Small intestine (tissue), 7 donors: ENCODE measurements around the gene OPN5. TPM values are rescaled to one million over a fixed set of nuclear protein-coding genes. Genes with fewer than 3 reads are reported as not detected.

Source experiments
- DNase-seq, 2 donors: peaks; one replicate each; pipeline versions ENCODE4 v3.0.0 to v3.0.0-alpha.2; 2013
- FAIRE-seq: peaks from 2 replicates; lab custom pipeline; 2012; peaks lifted over from hg19 to GRCh38; lab: Jason Lieb, UNC
- H3K27ac ChIP-seq, 3 donors: one replicate each; pipeline ENCODE4 v1.5.1; 2013; ENCODE audit warnings: low read length in 2 of 3, mild to moderate bottlenecking in 2 of 3, control low read depth in 1 of 3, inconsistent platforms in 1 of 3, low read depth in 1 of 3, moderate library complexity in 1 of 3
- H3K27me3 ChIP-seq, 3 donors: one replicate each; pipeline ENCODE4 v1.6.1; 2013; ENCODE audit warnings: low read length in 3 of 3, inconsistent platforms in 1 of 3; ENCODE audit not compliant: control insufficient read depth in 3 of 3, insufficient read depth in 3 of 3
- H3K36me3 ChIP-seq, 3 donors: one replicate each; pipeline ENCODE4 v1.6.1; 2013; ENCODE audit warnings: low read length in 3 of 3, inconsistent platforms in 1 of 3, low read depth in 1 of 3, mild to moderate bottlenecking in 1 of 3, moderate library complexity in 1 of 3; ENCODE audit not compliant: control insufficient read depth in 3 of 3, insufficient read depth in 2 of 3
- H3K4me1 ChIP-seq, 3 donors: one replicate each; pipeline ENCODE4 v1.6.1; 2013; ENCODE audit warnings: low read length in 2 of 3, inconsistent platforms in 1 of 3, low read depth in 1 of 3, mild to moderate bottlenecking in 1 of 3, moderate library complexity in 1 of 3; ENCODE audit not compliant: control insufficient read depth in 3 of 3, insufficient read depth in 2 of 3
- H3K4me3 ChIP-seq, 3 donors: one replicate each; pipeline ENCODE4 v1.5.1; 2013; ENCODE audit warnings: low read length in 3 of 3, control low read depth in 1 of 3, inconsistent platforms in 1 of 3, low read depth in 1 of 3, mild to moderate bottlenecking in 1 of 3, moderate library complexity in 1 of 3
- H3K9me3 ChIP-seq, 2 donors: one replicate each; pipeline ENCODE4 v1.6.1; 2013; ENCODE audit warnings: low read depth in 1 of 2, low read length in 1 of 2; ENCODE audit not compliant: control insufficient read depth in 2 of 2, insufficient read depth in 1 of 2
- WGBS, 3 donors: extraction: QIAGEN DNeasy Blood & Tissue Kit; methylation state at CpG; one replicate each; pipeline ENCODE4 v1.1.7; 2013; 5-methylcytosine and 5-hydroxymethylcytosine counted together
- polyA plus RNA-seq, 4 donors: library from polyadenylated mRNA; stranded (reverse) in 3 of 4; unstranded in 1 of 4; fragments of 200-250 nt in 3 of 4; fragments of 120-200 nt in 1 of 4; gene quantifications; one replicate each; pipeline versions ENCODE4 v1.2.1 to v1.2.3, GENCODE V29; 2013
- donor health status: healthy with polysubstance abuse.
- donor health status: control.
- donor health status: control.
- donor health status: Bipolar disorder and iron deficiency.
- donor health status: healthy.

The OPN5 gene
- polyA plus RNA-seq, 4 donors = not detected

- Histone ChIP-seq H3K27ac (no peak overlapping the region), H3K36me3 (no peaks in the 10 kb centered on the region), H3K9me3 (no peaks in the 10 kb centered on the region), H3K27me3 (no peaks in the 10 kb centered on the region), H3K4me1 (no peaks in the 10 kb centered on the region), H3K4me3 (no peak overlapping the region)
- no peak for FAIRE-seq
- WGBS, 3 donors = 77 to 86% (median 82%) methylated on average over 3 of the region's 3 CpGs
- no peak for DNase-seq
Measured at GRCh38 chr6:47853766-47854165, 71.9 kb downstream of the OPN5 start.

- H3K27ac ChIP-seq = no peak overlapping the region
- H3K4me1 ChIP-seq = no peaks in the 10 kb centered on the region
- no peaks in the 10 kb centered on the region for H3K27me3 ChIP-seq
- 17 to 48% (median 30%) methylated on average over 1 of the region's 1 CpG for WGBS, 3 donors
- no peak overlapping the region for H3K4me3 ChIP-seq
- no peak for DNase-seq
- H3K9me3 ChIP-seq = no peaks in the 10 kb centered on the region
- no peaks in the 10 kb centered on the region for H3K36me3 ChIP-seq
- FAIRE-seq = no peak
Measured at GRCh38 chr6:47854971-47855370, 73.1 kb downstream of the OPN5 start.

GRCh38 chr6:47859175-47859574, 77.3 kb downstream of the OPN5 start:
- DNase-seq (no peak), FAIRE-seq (no peak)
- Histone ChIP-seq H3K9me3 (no peaks in the 10 kb centered on the region), H3K27ac (no peak overlapping the region), H3K36me3 (no peaks in the 10 kb centered on the region), H3K27me3 (no peaks in the 10 kb centered on the region), H3K4me3 (no peak overlapping the region), H3K4me1 (no peaks in the 10 kb centered on the region)
- WGBS, 3 donors = 4 to 35% (median 11%) methylated on average over 1 of the region's 1 CpG

- no peak for DNase-seq
- Histone ChIP-seq H3K4me1 (no peaks in the 10 kb centered on the region), H3K36me3 (no peaks in the 10 kb centered on the region), H3K27me3 (no peaks in the 10 kb centered on the region), H3K27ac (no peak overlapping the region), H3K4me3 (no peak overlapping the region), H3K9me3 (no peaks in the 10 kb centered on the region)
- WGBS, 3 donors = 41 to 74% (median 64%) methylated on average over 1 of the region's 1 CpG
- no peak for FAIRE-seq
Measured at GRCh38 chr6:47862731-47863130, 80.9 kb downstream of the OPN5 start.

- Histone ChIP-seq H3K27me3 (no peaks in the 10 kb centered on the region), H3K4me1 (no peaks in the 10 kb centered on the region), H3K27ac (no peak overlapping the region), H3K36me3 (no peaks in the 10 kb centered on the region), H3K4me3 (no peak overlapping the region), H3K9me3 (no peaks in the 10 kb centered on the region)
- FAIRE-seq = no peak
- WGBS, 3 donors = 34 to 60% (median 42%) methylated on average over 2 of the region's 2 CpGs
- DNase-seq = no peak
Measured at GRCh38 chr6:47865206-47865605, 83.4 kb downstream of the OPN5 start.

- no peaks in the 10 kb centered on the region for H3K4me1 ChIP-seq
- no peak overlapping the region for H3K4me3 ChIP-seq
- H3K9me3 ChIP-seq = peaks cover 0 to 1% of the 10 kb centered on the region in 2 donors
- peaks cover 0 to 2% (median 0%) of the 10 kb centered on the region in 3 donors for H3K27me3 ChIP-seq
- no peak for FAIRE-seq
- DNase-seq = no peak
- no peak overlapping the region for H3K27ac ChIP-seq
- no peaks in the 10 kb centered on the region for H3K36me3 ChIP-seq
- 74 to 88% (median 83%) methylated on average over 1 of the region's 1 CpG for WGBS, 3 donors
Measured at GRCh38 chr6:47875593-47875992, 93.8 kb downstream of the OPN5 start.

Other genes with a start within 250 kb of the OPN5 start
- 1 to 10 TPM in 1 of 4 donors, not detected in 3; 6.0 TPM for gene ADGRF4, start 83.5 kb upstream of the OPN5 start, polyA plus RNA-seq